GM19023 (cell line): ENCODE measurements around the gene TRPC4.
"Not testable (repeated sequence)": the region's sequence is repeated elsewhere in the genome, so short reads cannot be mapped to it uniquely, and the experiment has no call there.

ENCODE experiments used
- ATAC-seq: cut with Tn5 transposase; IDR thresholded peaks from one replicate; pipeline ENCODE4 v1.9.1; 2021; ENCODE audit warnings: mild to moderate bottlenecking, moderate library complexity; ENCODE audit not compliant: unreplicated experiment

The TRPC4 gene

GRCh38 chr13:37613236-37613635 is 256.3 kb downstream of the TRPC4 start:
- ATAC-seq: no peak

- no peak for ATAC-seq
Measured at GRCh38 chr13:37608750-37609339, 260.7 kb downstream of the TRPC4 start.

- ATAC-seq: no peak
Measured at GRCh38 chr13:37602733-37603381, 266.7 kb downstream of the TRPC4 start.

- ATAC-seq: no peak
Measured at GRCh38 chr13:37601648-37602440, 267.7 kb downstream of the TRPC4 start.

GRCh38 chr13:37599519-37599918 is 270.1 kb downstream of the TRPC4 start:
- ATAC-seq: no peak

GRCh38 chr13:37598597-37598996 is 271.0 kb downstream of the TRPC4 start, which contains the start of gene POSTN:
POSTN (minus strand) TSS chr13:37598768; CDS start chr13:37598726, 42 bp downstream.
- ATAC-seq: no peak

GRCh38 chr13:37597477-37598025 is 272.0 kb downstream of the TRPC4 start:
- ATAC-seq: no peak

GRCh38 chr13:37596805-37597204 is 272.8 kb downstream of the TRPC4 start:
- no peak for ATAC-seq

GRCh38 chr13:37595162-37595561 is 274.4 kb downstream of the TRPC4 start:
- ATAC-seq: no peak

- ATAC-seq: no peak
Measured at GRCh38 chr13:37594550-37594949, 275.0 kb downstream of the TRPC4 start.

- not testable (repeated sequence) for ATAC-seq
Measured at GRCh38 chr13:37589381-37589780, 280.2 kb downstream of the TRPC4 start.

- no peak for ATAC-seq
Measured at GRCh38 chr13:37587236-37587635, 282.3 kb downstream of the TRPC4 start.
